ENCODE results near the gene VIT.
"Not testable (repeated sequence)": the region's sequence is repeated elsewhere in the genome, so short reads cannot be mapped to it uniquely, and the experiment has no call there.

VIT gene

GRCh38 chr2:36677996-36678605, 18.4 kb upstream of the VIT start:
- DNase-seq (ENCODE audit: low read depth in 2 of 3, low spot score in 1 of 3) = no peak

GRCh38 chr2:36678856-36679255, 17.7 kb upstream of the VIT start:
- DNase-seq (ENCODE audit: low read depth in 2 of 3, low spot score in 1 of 3) = no peak

DNA sequence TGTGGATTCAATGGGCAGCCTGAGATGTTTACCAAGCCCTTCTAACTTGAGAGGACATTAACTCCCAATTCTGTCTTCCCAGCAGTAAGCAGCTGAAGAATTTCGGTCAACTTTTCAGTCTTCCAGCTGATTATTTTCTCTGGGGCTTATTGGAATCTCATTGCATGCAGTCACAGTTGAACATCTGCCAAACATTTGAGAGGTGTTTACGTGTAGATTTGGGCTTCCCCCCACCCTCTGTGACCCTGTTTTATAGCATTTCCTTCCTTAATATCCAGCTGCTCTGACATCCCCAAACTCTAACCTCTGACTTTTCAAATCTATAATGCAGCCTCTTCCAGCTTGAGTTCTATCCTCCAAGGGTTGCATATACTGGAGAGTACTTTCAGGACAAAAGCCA, 16.5 kb upstream of the VIT start:
- no peak for DNase-seq (ENCODE audit: low read depth in 2 of 3, low spot score in 1 of 3)

DNA sequence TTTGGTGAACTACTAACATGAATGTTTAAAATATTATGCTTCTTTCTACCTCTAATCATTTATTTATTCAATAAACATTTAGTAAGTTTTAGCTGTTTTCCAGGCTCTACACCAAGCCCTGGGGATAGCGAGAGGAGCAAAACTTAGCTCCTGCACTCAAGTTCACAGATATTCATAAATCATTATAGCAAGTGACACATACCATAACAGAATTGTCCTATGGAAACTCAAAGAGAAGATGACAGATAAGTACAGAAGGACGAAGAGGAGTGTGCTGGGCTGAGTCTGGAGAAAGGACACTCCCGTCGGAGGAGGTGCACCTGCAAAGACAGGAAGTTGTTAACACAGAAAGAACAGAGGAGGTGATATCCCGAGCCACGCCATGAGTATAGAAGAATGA, 13.9 kb upstream of the VIT start:
- no peak for DNase-seq (ENCODE audit: low read depth in 2 of 3, low spot score in 1 of 3)

- DNase-seq (ENCODE audit: low read depth in 2 of 3, low spot score in 1 of 3) = no peak
These were observed 13.5 kb upstream of the VIT start for GRCh38 chr2:36683002-36683401.

GRCh38 chr2:36688291-36688690, 8.2 kb upstream of the VIT start:
- not testable (repeated sequence) for DNase-seq (ENCODE audit: low read depth in 2 of 3, low spot score in 1 of 3)

DNA sequence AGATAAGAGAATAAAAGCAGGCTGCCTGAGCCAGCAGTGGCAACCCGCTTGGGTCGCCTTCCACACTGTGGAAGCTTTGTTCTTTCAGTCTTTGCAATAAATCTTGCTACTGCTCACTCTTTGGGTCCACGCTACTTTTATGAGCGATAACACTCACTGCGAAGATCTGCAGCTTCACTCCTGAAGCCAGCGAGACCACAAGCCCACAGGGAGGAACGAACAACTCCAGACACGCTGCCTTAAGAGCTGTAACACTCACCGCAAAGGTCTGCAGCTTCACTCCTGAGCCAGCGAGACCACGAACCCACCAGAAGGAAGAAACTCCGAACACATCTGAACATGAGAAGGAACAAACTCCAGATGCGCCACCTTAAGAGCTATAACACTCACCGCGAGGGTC, 7.5 kb upstream of the VIT start:
- DNase-seq (ENCODE audit: low read depth in 2 of 3, low spot score in 1 of 3) = not testable (repeated sequence)

DNA sequence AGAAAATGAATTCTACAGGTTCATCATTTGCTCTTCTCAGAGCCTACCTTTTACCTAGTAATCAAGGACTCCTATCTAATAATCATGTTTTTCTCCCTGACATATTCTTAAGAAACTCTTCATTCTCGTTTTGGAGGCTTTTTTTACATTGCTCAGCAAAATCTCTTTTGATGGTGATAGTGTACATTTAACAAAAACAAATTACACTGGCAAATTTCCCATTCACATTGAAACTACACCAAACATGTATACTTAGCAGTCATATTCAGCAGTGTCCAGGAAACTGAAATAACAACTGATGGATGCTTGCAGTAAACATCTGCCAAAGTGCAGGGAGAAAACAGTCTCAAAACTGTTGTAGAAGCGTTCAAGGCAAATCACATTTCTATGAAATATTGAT, 4.4 kb upstream of the VIT start:
- DNase-seq (ENCODE audit: low read depth in 2 of 3, low spot score in 1 of 3) = no peak

DNA sequence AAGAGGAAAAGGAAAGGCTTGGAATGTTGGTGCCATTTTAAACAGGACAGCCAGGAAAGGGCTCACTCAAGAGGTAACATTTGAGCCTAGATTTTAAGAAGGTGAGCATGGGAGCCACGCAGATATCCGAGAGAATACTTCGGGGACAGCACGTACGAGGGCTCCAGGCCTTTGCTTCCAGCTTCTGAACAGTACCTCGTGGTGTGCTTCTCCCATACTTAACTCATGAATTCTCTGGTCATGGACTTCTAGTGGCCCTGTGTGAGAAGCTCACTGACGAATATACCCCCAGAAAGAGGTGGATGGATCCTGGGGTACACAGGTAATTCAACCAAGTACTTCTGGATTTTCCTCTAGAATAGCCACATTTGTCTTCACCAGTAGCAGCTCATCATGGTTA, 2.7 kb upstream of the VIT start:
- no peak for DNase-seq (ENCODE audit: low read depth in 2 of 3, low spot score in 1 of 3)

DNA sequence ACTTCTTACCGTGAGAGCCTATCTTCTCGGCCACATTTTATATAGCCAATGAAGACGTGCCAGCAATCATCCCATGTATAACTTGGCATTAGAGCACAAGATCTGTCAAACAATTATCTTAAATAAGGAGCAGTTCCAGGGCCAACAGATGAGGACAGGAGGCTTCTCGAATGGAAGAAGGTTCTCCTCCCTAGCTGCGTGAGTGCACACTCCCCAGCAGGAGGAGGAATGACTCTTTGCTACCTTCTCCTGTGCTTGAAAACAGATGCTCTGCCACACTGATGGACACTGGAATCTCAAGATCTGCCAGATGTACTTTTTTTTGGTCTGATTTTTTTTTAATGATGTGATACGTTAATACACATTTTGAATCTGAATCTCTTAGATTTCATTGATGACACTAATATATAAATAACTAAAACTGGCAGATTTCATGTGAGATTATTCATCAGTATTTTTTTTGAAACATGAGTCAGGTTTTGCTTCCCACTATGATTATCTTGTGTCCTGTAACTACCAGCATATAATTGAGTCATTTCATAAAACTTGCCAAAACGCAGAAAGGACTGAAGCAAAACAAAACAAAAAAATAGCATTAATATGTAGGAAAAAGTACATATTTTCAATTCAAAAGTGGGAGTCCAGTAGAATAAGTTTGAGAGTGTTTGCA, 626 bp upstream of the VIT start:
- no peak for DNase-seq (ENCODE audit: low read depth in 2 of 3, low spot score in 1 of 3)

GRCh38 chr2:36697424-36698066, 1.0 kb downstream of the VIT start:
- no peak for DNase-seq (ENCODE audit: low read depth in 2 of 3, low spot score in 1 of 3)

GRCh38 chr2:36698993-36699392, 2.5 kb downstream of the VIT start:
- no peak for DNase-seq (ENCODE audit: low read depth in 2 of 3, low spot score in 1 of 3)

GRCh38 chr2:36700311-36700710, 3.8 kb downstream of the VIT start:
- DNase-seq (ENCODE audit: low read depth in 2 of 3, low spot score in 1 of 3) = no peak

GRCh38 chr2:36701391-36701795, 4.9 kb downstream of the VIT start:
- no peak for DNase-seq (ENCODE audit: low read depth in 2 of 3, low spot score in 1 of 3)

- no peak for DNase-seq (ENCODE audit: low read depth in 2 of 3, low spot score in 1 of 3)
These were observed 5.4 kb downstream of the VIT start for GRCh38 chr2:36701918-36702317.

DNA sequence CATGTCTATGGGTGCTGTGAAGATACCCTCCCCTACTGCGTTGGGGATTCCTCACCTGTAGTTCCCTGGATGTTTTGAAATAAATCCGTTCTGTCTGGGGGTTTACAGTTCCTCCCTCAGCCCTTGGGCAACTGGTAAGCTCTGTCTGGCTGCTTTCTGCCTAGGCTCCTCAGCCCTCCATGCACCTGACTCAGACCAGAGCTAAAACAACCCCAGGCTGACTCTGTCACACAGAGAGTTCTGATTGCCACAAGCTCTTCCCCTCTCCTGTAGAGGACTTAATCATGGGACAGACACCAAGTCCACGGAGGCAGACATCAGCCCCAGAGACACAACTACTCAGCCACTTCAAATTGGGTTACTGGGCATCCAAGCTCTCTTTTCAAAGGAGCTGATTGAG, 6.3 kb downstream of the VIT start:
- no peak for DNase-seq (ENCODE audit: low read depth in 2 of 3, low spot score in 1 of 3)

DNA sequence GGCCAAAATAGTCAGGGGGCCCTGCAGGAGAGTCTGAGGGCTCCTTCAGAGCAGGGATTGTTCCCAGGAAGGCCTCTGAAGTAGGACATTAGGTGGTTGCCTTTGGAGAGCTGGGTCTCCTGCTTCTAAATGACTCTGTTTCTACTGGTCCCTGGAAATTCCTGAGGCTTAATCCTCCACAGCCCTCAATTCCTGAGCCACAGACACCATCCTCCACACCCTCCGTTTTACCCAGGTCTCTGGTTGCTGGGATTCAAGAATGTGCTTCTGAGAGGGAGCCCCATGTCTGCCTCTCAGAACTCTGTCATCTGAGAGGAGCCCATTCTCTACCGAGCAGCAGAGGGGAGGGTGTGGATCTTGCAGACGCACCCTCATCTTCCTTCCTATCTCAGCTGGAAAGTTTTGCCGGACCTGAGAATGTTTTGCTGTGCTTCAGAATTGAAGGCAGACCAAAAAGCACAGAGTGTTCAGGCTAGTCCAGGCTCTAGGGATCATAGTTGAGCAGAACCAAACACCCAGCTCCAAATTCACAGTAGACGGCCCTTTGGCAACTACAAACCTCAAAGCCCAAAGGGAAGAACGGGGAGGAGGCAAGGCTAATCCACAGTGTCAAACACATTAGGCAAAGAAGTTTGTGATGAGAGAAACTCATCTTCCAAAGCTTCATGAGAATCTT, 8.1 kb downstream of the VIT start:
- no peak for DNase-seq (ENCODE audit: low read depth in 2 of 3, low spot score in 1 of 3)

DNA sequence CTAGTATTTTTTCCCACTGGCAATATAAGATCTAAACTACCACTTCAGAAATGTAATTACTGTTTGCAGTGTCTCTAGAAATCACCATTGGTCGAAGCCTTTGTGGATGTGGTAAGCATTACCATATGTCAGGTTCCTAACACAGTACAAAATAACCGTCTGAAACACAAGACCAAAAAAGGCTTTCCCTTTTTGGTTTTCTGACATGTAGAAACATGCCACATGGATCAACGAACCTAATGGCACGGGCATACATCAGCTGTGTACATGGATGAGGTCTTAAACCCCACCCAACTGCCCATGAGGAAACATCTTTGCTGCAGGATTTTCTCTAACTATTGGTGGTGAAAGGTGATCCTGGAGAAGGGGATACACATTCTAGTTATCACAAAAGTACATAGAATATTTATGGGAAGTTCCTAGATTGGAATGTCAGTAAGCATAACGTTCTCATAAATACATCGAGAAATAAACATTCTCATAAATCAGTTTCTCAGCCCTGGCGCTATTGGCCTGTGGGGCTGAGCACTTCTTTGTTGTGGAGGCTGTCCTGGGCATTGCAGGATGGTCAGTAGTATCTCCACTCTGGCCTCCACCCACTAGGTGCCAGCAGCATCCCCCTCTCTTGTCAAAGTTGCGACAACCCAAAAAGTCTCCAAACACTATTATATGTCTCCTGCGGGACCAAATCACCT, 9.0 kb downstream of the VIT start:
- no peak for DNase-seq (ENCODE audit: low read depth in 2 of 3, low spot score in 1 of 3)

DNA sequence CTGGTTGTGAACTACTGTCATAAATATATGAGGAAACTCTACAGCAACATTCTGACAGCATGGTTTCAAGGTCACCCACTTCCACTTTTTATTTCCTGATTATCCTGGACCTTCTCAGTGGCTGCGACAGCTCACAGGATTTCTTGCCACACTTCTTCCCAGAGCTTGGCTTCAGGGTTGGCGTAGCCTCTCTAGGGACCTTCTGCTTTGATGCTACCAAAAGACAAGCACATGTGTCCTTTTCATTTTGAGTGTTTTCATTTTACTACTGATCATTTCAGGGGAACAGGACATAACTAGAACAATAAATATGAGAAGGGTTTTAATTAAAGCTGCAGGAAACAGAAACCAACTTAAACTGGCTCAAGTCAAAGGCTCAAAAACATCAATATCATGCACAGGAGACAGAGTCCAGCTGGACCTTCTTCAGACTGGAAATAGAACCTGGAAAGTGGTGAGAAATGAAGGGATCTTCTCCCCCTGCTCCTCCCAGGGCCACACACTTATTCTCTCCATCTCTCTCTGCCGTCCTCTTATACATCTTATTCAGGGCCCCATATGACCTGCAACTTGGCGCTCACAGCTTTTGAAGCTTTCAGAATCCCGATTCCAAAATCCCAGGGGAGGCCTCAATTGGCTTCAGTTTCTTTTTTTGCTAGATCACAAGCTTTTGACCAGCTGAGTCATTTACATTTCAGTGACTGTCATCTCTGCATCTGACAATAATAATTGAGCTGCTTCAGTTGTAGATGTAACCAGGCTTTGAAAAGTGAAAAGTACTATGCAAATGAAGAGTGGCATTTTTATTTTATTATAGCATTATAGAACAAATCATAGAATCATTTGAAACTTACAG, 9.7 kb downstream of the VIT start:
- no peak for DNase-seq (ENCODE audit: low read depth in 2 of 3, low spot score in 1 of 3)

- DNase-seq (ENCODE audit: low read depth in 2 of 3, low spot score in 1 of 3) = no peak
These were observed 10.5 kb downstream of the VIT start for GRCh38 chr2:36707050-36707449.
